MCF 10A (cell line): ENCODE data around the gene SHISA7. TPM values are rescaled to one million over a fixed set of nuclear protein-coding genes. Genes with fewer than 3 reads are reported as not detected.

Experiments
- BruUV-seq: library from RNA; stranded (reverse); fragments of 400-500 nt; replicated peaks from 2 replicates; lab custom pipeline; 2021; lab: Mats Ljungman, UMichigan
- CTCF ChIA-PET: fragments of 300-600 bp; sonication (Branson Sonifier 250); formaldehyde crosslinking; extraction: SDS; loops from one replicate; lab custom pipeline; 2021; ENCODE audit warnings: antibody characterized with exemption, inconsistent platforms; lab: Yijun Ruan, JAX
- POLR2A ChIA-PET: fragments of 300-600, 350-650 bp; sonication (Branson Sonifier 250); formaldehyde crosslinking; extraction: SDS; loops from one replicate; lab custom pipeline; 2020; ENCODE audit warnings: antibody characterized with exemption, inconsistent platforms; lab: Yijun Ruan, JAX
- DNase-seq: peaks from one replicate; pipeline ENCODE4 v3.0.0-alpha.2; 2018; ENCODE audit not compliant: unreplicated experiment
- H3K27ac Mint-ChIP-seq: one replicate; pipeline ENCODE4 v1.8.0; 2022; ENCODE audit warnings: mild to moderate bottlenecking, low read depth, mixed read lengths; ENCODE audit not compliant: unreplicated experiment
- H3K27me3 Mint-ChIP-seq: one replicate; pipeline ENCODE4 v1.8.0; 2022; ENCODE audit warnings: mixed read lengths; ENCODE audit not compliant: insufficient read depth, unreplicated experiment
- H3K36me3 Mint-ChIP-seq: one replicate; pipeline ENCODE4 v1.8.0; 2022; ENCODE audit warnings: mild to moderate bottlenecking, moderate library complexity, mixed read lengths; ENCODE audit not compliant: insufficient read depth, unreplicated experiment
- H3K4me1 Mint-ChIP-seq: one replicate; pipeline ENCODE4 v1.8.0; 2022; ENCODE audit warnings: mixed read lengths; ENCODE audit not compliant: insufficient read depth, unreplicated experiment
- H3K4me3 Mint-ChIP-seq: one replicate; pipeline ENCODE4 v1.8.0; 2022; ENCODE audit warnings: mild to moderate bottlenecking, moderate library complexity, mixed read lengths; ENCODE audit not compliant: unreplicated experiment
- H3K9me3 Mint-ChIP-seq: one replicate; pipeline ENCODE4 v1.8.0; 2022; ENCODE audit warnings: mixed read lengths; ENCODE audit not compliant: unreplicated experiment
- intact Hi-C: fragments of 100-400 bp; cut with micrococcal nuclease; formaldehyde crosslinking; loops from 2 replicates; pipeline ENCODE4 v1.14.1; 2022
- total RNA-seq: library from RNA; stranded (reverse); gene quantifications from 2 replicates; pipeline ENCODE4 v1.2.3, GENCODE V29; 2022
- TF ChIP-seq, protein P1 (sequence below): fragments of 200-600 bp; IDR thresholded peaks from one replicate; pipeline ENCODE4 v1.8.0; 2022; ENCODE audit warnings: antibody characterized with exemption, mild to moderate bottlenecking; ENCODE audit not compliant: unreplicated experiment

The SHISA7 gene
- total RNA-seq, 1 experiment from 2014 or later, result not detected

DNA sequence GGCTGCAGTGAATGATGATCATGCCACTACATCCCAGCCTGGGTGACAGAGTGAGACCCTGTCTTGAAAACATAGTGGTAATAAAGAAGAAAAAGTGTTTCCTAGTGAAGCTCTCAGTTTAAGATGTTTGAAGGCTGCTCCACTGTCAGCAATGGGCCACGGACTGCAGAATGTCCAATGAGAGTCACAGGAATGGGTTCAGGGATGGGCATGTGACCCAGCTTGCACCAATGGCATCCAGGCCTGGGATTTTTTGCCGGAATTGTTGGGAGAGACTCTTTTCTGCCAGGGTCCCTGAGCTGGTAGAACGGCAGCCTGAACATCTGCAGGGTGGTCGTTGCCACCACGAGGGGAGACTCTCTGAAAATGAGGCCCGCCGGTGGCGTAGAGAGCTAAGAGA lies 6.3 kb downstream of the SHISA7 start:
- CTCF ChIA-PET, result interaction anchor here (0.5 to 1.4 kb wide), 8 partner anchors 17 to 887 kb away, joined by 3 to 8 read pairs (median 3); no protein-coding TSS in a partner anchor
- Mint-ChIP-seq H3K4me1 (peaks cover 16% of the 10 kb centered on the region), H3K36me3 (no peaks in the 10 kb centered on the region), H3K4me3 (no peak overlapping the region), H3K9me3 (no peaks in the 10 kb centered on the region), H3K27me3 (peaks cover 32% of the 10 kb centered on the region), H3K27ac (no peak overlapping the region)
- TF ChIP-seq, protein P1, sequence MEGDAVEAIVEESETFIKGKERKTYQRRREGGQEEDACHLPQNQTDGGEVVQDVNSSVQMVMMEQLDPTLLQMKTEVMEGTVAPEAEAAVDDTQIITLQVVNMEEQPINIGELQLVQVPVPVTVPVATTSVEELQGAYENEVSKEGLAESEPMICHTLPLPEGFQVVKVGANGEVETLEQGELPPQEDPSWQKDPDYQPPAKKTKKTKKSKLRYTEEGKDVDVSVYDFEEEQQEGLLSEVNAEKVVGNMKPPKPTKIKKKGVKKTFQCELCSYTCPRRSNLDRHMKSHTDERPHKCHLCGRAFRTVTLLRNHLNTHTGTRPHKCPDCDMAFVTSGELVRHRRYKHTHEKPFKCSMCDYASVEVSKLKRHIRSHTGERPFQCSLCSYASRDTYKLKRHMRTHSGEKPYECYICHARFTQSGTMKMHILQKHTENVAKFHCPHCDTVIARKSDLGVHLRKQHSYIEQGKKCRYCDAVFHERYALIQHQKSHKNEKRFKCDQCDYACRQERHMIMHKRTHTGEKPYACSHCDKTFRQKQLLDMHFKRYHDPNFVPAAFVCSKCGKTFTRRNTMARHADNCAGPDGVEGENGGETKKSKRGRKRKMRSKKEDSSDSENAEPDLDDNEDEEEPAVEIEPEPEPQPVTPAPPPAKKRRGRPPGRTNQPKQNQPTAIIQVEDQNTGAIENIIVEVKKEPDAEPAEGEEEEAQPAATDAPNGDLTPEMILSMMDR, result no peak
- POLR2A ChIA-PET, result interaction anchor here (0.8 to 1.6 kb wide), 7 partner anchors 9 to 51 kb away, joined by 3 to 8 read pairs (median 5); partner anchors contain the start of genes ISOC2, RPL28 and UBE2S
- intact Hi-C loops, result no loop called here
- no peak for DNase-seq
- no TSS peak for BruUV-seq

DNA sequence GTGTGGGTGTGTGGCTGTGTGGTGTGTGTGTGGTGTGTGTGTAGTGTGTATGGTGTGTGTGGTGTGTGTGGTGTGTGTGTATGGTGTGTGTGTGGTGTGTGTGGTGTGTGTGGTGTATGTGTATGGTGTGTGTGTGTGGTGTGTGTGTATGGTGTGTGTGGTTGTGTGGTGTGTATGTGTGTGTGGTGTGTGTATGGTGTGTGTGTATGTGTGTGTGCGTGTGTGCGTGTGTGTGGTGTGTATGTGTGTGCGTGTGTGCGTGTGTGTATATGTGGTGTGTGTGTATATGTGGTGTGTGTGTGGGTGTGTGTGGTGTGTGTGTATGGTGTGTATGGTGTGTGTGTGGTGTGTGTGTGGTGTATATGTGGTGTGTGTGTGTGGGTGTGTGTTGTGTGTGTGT lies 8.1 kb downstream of the SHISA7 start:
- no peak overlapping the region for H3K4me3 Mint-ChIP-seq
- TF ChIP-seq, protein P1, result no peak

DNA sequence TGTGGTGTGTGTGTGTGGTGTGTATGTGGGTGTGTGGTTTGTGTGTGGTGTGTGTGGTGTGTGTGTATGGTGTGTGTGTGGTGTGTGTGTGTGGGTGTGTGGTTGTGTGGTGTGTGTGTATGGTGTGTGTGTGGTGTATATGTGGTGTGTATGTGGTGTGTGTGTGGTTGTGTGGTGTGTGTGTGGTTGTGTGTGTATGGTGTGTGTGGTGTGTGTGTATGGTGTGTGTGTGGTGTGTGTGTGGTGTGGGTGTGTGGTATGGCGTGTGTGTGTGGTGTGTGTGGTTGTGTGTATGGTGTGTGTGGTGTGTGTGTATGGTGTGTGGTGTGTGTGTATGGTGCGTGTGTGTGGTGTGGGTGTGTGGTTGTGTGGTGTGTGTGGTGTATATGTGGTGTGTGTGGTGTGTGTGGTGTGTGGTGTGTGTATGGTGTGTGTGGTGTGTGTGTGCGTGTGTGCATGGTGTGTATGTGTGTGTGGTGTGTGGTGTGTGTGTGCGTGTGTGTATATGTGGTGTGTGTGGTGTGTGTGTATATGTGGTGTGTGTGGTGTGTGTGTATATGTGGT lies 8.7 kb downstream of the SHISA7 start:
- Mint-ChIP-seq H3K9me3 (no peaks in the 10 kb centered on the region), H3K27me3 (peaks cover 9% of the 10 kb centered on the region)
- POLR2A ChIA-PET, result no interaction called here

More for the DNA sequence above, 8.1 kb downstream of the SHISA7 start:
- ChIA-PET CTCF (no interaction called here), POLR2A (no interaction called here)
- Mint-ChIP-seq H3K9me3 (no peaks in the 10 kb centered on the region), H3K27me3 (peaks cover 15% of the 10 kb centered on the region), H3K27ac (no peak overlapping the region), H3K36me3 (no peaks in the 10 kb centered on the region), H3K4me1 (peaks cover 6% of the 10 kb centered on the region)
- intact Hi-C loops, result no loop called here
- no TSS peak for BruUV-seq
- no peak for DNase-seq

DNA sequence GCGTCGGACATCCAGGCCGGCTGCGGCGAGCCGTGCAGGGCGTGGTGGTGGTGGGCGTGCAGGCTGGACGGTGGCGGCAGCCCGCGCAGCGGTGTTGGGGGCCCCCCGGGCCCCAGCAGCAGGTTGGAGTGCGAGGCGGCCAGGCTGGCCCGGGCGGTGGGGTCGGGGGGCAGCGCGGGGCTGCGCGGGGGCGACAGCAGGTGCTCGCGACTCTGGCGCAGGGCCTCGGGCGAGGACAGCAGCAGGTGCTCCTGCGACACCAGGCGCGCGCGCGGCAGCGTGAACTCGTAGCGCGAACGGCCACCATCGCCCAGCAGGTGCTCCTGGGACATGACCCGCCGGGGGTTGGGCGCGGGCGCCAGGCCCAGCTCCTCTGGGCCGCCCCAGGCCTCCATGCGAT lies 9.8 kb downstream of the SHISA7 start:
- Mint-ChIP-seq H3K4me1 (peaks cover 6% of the 10 kb centered on the region), H3K27me3 (no peaks in the 10 kb centered on the region), H3K4me3 (no peak overlapping the region), H3K27ac (no peak overlapping the region), H3K9me3 (no peaks in the 10 kb centered on the region), H3K36me3 (no peaks in the 10 kb centered on the region)
- ChIA-PET POLR2A (no interaction called here), CTCF (no interaction called here)
- BruUV-seq, result no TSS peak
- intact Hi-C loops, result loop anchor here (2.0 kb wide), 1 partner anchor 14 kb away; no protein-coding TSS in a partner anchor
- no peak for DNase-seq
- TF ChIP-seq, protein P1, result no peak

More for the DNA sequence above, 8.7 kb downstream of the SHISA7 start:
- H3K4me1 Mint-ChIP-seq, result peaks cover 6% of the 10 kb centered on the region
- no peak overlapping the region for H3K27ac Mint-ChIP-seq
- H3K4me3 Mint-ChIP-seq, result no peak overlapping the region
- H3K36me3 Mint-ChIP-seq, result no peaks in the 10 kb centered on the region
- DNase-seq, result no peak
- BruUV-seq, result no TSS peak
- intact Hi-C loops, result no loop called here
- TF ChIP-seq, protein P1, result no peak
- CTCF ChIA-PET, result no interaction called here
